ENCODE measurements around the gene TMED8.

TMED8 gene

DNA sequence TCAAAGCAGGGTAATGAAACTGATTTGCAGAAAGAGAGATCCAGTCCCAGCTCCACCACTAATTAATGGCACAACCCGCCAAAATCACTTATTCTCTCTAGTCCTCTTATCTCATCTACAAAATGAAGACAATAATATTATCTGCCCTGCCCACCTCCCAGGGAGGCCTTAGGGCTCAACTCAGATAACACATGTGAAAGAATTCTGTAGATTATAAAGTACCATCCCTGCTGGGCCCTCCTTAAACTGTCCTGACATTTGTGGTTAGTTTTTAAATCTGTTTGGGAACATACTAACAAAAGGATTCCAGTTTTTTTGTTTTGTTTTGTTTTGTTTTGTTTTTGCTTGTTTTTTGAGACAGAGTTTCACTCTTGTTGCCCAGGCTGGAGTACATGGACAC lies 63.5 kb downstream of the TMED8 start:
- Histone ChIP-seq H3K27ac (ENCODE audit: low read length) (no peak overlapping the region), H3K4me1 (ENCODE audit: insufficient read depth, low read length) (no peaks in the 10 kb centered on the region), H3K4me3 (ENCODE audit: low read depth in 1 of 2, low read length in 2 of 2) (no peak overlapping the region), H3K4me2 (ENCODE audit: insufficient read depth, low read length) (no peak overlapping the region), H3K9me3 (ENCODE audit: insufficient read depth, low read length, severe bottlenecking) (no peaks in the 10 kb centered on the region), H3K9ac (ENCODE audit: low read depth, low read length) (no peak overlapping the region), H4K20me1 (ENCODE audit: insufficient read depth, low read length) (peaks cover 5% of the 10 kb centered on the region; the same call in 1 of the 2 replicates), H3K27me3 (ENCODE audit: insufficient read depth, low read length, poor library complexity) (no peaks in the 10 kb centered on the region), H3K36me3 (ENCODE audit: insufficient read depth, low read length) (no peaks in the 10 kb centered on the region), H3K79me2 (ENCODE audit: insufficient read depth, low read length) (peaks cover 10% of the 10 kb centered on the region; the same call in 1 of the 2 replicates), H2AFZ (ENCODE audit: low read depth, low read length) (no peak overlapping the region)
- no peak for TF ChIP-seq EZH2 (IDR thresholded peaks at IDR 0.05; ENCODE audit: borderline replicate concordance, low read depth, low read length, severe bottlenecking)
- ATAC-seq (ENCODE audit: insufficient read depth, low read depth) (no peak), DNase-seq (no peak)

GRCh38 chr14:77311217-77311616 lies 65.7 kb downstream of the TMED8 start:
- Histone ChIP-seq H3K4me2 (ENCODE audit: insufficient read depth, low read length) (no peak overlapping the region), H3K4me3 (ENCODE audit: low read depth in 1 of 2, low read length in 2 of 2) (no peak overlapping the region), H3K27me3 (ENCODE audit: insufficient read depth, low read length, poor library complexity) (no peaks in the 10 kb centered on the region), H3K36me3 (ENCODE audit: insufficient read depth, low read length) (no peaks in the 10 kb centered on the region), H3K79me2 (ENCODE audit: insufficient read depth, low read length) (0 out of 2 replicates have a peak, but pooled peaks cover 5% of the 10 kb centered on the region), H3K4me1 (ENCODE audit: insufficient read depth, low read length) (no peaks in the 10 kb centered on the region), H3K9me3 (ENCODE audit: insufficient read depth, low read length, severe bottlenecking) (no peaks in the 10 kb centered on the region), H2AFZ (ENCODE audit: low read depth, low read length) (no peak overlapping the region), H4K20me1 (ENCODE audit: insufficient read depth, low read length) (peaks cover 5% of the 10 kb centered on the region; the same call in 1 of the 2 replicates), H3K9ac (ENCODE audit: low read depth, low read length) (no peak overlapping the region), H3K27ac (ENCODE audit: low read length) (no peak overlapping the region)
- TF ChIP-seq EZH2 (IDR thresholded peaks at IDR 0.05; ENCODE audit: borderline replicate concordance, low read depth, low read length, severe bottlenecking), result no peak
- TF ChIP-seq, protein P1, sequence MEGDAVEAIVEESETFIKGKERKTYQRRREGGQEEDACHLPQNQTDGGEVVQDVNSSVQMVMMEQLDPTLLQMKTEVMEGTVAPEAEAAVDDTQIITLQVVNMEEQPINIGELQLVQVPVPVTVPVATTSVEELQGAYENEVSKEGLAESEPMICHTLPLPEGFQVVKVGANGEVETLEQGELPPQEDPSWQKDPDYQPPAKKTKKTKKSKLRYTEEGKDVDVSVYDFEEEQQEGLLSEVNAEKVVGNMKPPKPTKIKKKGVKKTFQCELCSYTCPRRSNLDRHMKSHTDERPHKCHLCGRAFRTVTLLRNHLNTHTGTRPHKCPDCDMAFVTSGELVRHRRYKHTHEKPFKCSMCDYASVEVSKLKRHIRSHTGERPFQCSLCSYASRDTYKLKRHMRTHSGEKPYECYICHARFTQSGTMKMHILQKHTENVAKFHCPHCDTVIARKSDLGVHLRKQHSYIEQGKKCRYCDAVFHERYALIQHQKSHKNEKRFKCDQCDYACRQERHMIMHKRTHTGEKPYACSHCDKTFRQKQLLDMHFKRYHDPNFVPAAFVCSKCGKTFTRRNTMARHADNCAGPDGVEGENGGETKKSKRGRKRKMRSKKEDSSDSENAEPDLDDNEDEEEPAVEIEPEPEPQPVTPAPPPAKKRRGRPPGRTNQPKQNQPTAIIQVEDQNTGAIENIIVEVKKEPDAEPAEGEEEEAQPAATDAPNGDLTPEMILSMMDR (IDR thresholded peaks at IDR 0.05; ENCODE audit: borderline replicate concordance, extremely low read depth, low read length, poor library complexity, severe bottlenecking), result no peak
- ATAC-seq (ENCODE audit: insufficient read depth, low read depth) (no peak), DNase-seq (no peak)

DNA sequence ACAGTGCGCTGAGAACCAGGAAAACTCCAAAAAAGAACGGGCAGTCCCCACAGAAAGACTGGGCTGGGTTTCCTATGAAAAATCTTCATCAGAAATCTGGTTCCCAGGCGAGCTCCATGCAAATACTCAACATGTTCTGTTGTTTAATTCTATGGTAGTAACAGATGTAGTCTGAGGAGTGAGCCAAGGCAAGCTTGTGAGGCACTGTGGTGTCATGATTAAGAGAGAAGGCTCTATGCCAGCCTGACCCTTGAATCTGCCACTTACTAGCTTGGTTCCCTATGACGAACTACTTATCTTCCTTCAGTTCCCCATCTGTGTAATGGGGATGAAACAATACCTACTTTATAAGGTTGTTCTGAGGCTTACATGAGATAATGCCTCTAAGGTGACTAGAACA lies 66.9 kb downstream of the TMED8 start:
- no peaks in the 10 kb centered on the region for H3K9me3 ChIP-seq (ENCODE audit: insufficient read depth, low read length, severe bottlenecking)
- no peaks in the 10 kb centered on the region for H3K4me1 ChIP-seq (ENCODE audit: insufficient read depth, low read length)
- no peak overlapping the region for H3K9ac ChIP-seq (ENCODE audit: low read depth, low read length)
- H3K4me3 ChIP-seq (ENCODE audit: low read depth in 1 of 2, low read length in 2 of 2), result no peak overlapping the region
- peaks cover 2% of the 10 kb centered on the region; the same call in 1 of the 2 replicates for H4K20me1 ChIP-seq (ENCODE audit: insufficient read depth, low read length)
- no peak overlapping the region for H3K4me2 ChIP-seq (ENCODE audit: insufficient read depth, low read length)
- DNase-seq (no peak), ATAC-seq (ENCODE audit: insufficient read depth, low read depth) (no peak)
- peaks cover 10% of the 10 kb centered on the region; the same call in 1 of the 2 replicates for H3K36me3 ChIP-seq (ENCODE audit: insufficient read depth, low read length)
- TF ChIP-seq, protein P1 (IDR thresholded peaks at IDR 0.05; ENCODE audit: borderline replicate concordance, extremely low read depth, low read length, poor library complexity, severe bottlenecking), result no peak
- TF ChIP-seq EZH2 (IDR thresholded peaks at IDR 0.05; ENCODE audit: borderline replicate concordance, low read depth, low read length, severe bottlenecking), result no peak
- 0 out of 2 replicates have a peak, but pooled peaks cover under 1% of the 10 kb centered on the region for H3K79me2 ChIP-seq (ENCODE audit: insufficient read depth, low read length)
- no peak overlapping the region for H2AFZ ChIP-seq (ENCODE audit: low read depth, low read length)
- no peak overlapping the region for H3K27ac ChIP-seq (ENCODE audit: low read length)
- H3K27me3 ChIP-seq (ENCODE audit: insufficient read depth, low read length, poor library complexity), result no peaks in the 10 kb centered on the region

DNA sequence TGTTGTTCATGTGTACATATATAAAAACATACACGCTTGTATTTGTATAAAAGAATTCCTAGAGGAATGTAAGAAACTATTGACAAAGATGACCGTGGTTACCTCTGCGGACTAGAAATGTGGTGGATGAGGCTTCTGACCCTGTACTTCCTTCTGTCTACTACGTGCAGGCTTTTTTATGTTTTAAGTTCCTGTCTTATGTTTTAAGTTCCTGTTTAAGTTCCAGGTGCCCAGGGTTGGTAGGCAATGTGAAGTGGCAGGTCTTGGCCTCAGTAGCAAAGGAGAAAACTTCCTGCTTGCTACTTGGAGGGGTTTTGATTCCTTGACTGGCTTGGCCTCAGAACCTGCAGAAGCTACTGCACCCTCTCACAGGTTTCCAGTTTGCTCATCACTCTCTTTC lies 67.8 kb downstream of the TMED8 start:
- TF ChIP-seq, protein P1 (IDR thresholded peaks at IDR 0.05; ENCODE audit: borderline replicate concordance, extremely low read depth, low read length, poor library complexity, severe bottlenecking), result no peak
- no peak for TF ChIP-seq EZH2 (IDR thresholded peaks at IDR 0.05; ENCODE audit: borderline replicate concordance, low read depth, low read length, severe bottlenecking)
- H3K27me3 ChIP-seq (ENCODE audit: insufficient read depth, low read length, poor library complexity), result no peaks in the 10 kb centered on the region
- no peak overlapping the region for H2AFZ ChIP-seq (ENCODE audit: low read depth, low read length)
- H3K9ac ChIP-seq (ENCODE audit: low read depth, low read length), result no peak overlapping the region
- H3K9me3 ChIP-seq (ENCODE audit: insufficient read depth, low read length, severe bottlenecking), result no peaks in the 10 kb centered on the region
- H3K4me1 ChIP-seq (ENCODE audit: insufficient read depth, low read length), result no peaks in the 10 kb centered on the region
- H3K36me3 ChIP-seq (ENCODE audit: insufficient read depth, low read length), result peaks cover 10% of the 10 kb centered on the region; the same call in 1 of the 2 replicates
- ATAC-seq (ENCODE audit: insufficient read depth, low read depth) (no peak), DNase-seq (no peak)
- H3K4me3 ChIP-seq (ENCODE audit: low read depth in 1 of 2, low read length in 2 of 2), result no peak overlapping the region
- no peak overlapping the region for H3K27ac ChIP-seq (ENCODE audit: low read length)
- no peak overlapping the region for H3K4me2 ChIP-seq (ENCODE audit: insufficient read depth, low read length)
- H3K79me2 ChIP-seq (ENCODE audit: insufficient read depth, low read length), result no peaks in the 10 kb centered on the region
- no peaks in the 10 kb centered on the region for H4K20me1 ChIP-seq (ENCODE audit: insufficient read depth, low read length)

Measured in DND-41 (cell line).